GM18519 (cell line): ENCODE results near the gene PPP2R2B.
A peak's percentile ranks its signal among the peaks of the same experiment; 100 is the strongest.
"Not testable (repeated sequence)": the region's sequence is repeated elsewhere in the genome, so short reads cannot be mapped to it uniquely, and the experiment has no call there.

Experiments
- ATAC-seq: cut with Tn5 transposase; IDR thresholded peaks from one replicate; pipeline ENCODE4 v1.9.1; 2021; ENCODE audit warnings: mild to moderate bottlenecking, moderate library complexity; ENCODE audit not compliant: unreplicated experiment, low FRiP score

Gene PPP2R2B

DNA sequence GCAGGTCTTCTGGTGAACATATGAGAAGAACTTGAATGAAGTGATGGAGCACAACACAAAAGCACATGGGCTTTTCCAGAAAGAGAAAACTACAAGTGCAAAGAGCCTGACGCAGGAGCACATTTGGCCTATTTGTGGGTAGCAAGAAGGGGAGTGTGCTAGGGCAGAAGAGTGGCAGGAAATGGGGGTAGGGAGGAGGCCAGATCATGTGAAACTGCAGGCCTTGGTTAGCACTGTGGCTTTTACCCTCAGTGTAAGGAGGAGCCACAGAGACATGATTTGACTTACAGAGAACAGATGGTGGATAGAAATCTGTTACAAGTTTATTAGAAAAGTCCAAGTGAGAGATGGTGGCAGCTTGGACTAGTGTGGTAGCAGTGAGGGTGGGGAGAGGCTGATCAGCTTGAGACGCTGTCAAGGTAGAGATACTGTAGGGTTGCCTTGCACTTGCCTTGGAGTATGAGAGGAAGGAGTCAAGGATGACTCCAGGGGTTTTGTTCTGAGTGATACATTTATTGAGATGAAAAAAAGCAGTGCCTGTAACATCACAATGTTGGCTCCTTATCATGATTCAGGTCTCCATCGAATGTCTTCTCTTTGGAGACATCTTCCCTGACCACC, 126.7 kb downstream of the PPP2R2B start:
- peak; percentile 98 for ATAC-seq

DNA sequence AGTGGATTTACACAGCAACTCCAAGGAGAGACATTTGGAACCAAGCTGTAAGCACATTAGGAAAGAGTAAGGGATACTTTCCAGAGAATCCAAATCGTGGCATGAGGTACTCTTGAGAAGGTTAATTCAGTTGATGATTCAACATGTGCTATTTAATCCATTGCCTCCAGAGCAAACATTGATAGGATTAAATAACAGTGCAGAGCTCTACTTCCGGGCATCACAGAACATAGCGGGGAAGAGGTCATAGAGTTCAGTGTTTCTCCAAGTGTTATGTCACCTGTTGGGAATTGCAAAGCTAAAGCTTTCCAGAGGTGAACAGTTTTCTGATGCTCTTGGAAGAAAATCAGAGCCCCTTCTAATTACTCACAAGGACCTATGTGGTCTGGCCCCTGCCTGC, 127.5 kb downstream of the PPP2R2B start:
- no peak for ATAC-seq

DNA sequence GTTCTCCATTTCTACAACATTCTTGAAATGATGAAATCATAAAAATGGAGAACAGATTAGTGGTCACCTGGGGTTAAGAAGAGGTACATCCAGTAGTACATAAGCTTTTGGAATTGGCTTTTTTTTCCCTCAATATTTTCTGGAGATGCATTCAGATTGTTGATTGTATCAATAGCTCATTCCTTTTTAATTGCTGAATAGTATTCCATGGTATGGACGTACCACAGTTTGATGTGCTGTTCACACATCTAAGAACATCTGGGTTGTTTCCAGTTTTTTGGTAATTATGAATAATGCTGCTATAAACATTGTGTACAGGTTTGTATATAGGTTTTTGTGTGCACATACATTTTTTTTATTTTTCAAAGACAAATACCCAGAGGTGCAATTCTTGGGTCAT, 130.0 kb downstream of the PPP2R2B start:
- ATAC-seq = no peak

DNA sequence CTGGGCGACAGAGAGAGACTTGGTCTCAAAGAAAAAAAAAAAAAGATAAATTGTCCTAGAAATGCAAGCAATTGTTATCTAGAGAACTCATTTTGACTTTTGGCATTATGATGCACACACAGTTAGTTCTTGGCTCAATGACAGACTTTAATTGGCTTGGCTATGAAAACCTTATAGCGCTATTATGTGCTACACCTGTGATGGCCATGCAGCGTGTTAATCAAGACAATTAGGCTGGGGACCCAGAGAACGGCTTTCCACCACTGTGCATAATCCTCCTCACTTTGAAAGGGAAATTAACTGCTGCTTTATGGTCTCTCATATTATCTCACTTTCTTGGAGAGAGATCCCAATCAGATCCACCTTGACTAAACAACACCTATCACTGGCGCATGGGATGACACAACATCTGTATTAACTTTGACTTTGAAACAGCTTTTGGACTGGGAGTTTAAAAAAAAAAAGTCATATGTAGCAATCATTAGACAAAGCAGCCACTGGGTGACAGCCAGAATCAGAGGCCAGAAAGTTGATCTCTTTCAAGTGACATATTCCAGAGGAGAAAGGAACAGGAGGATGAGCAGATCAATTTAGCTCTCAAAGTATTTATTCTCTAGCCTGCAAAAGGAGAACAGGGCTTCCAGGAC, 132.5 kb downstream of the PPP2R2B start:
- no peak for ATAC-seq

DNA sequence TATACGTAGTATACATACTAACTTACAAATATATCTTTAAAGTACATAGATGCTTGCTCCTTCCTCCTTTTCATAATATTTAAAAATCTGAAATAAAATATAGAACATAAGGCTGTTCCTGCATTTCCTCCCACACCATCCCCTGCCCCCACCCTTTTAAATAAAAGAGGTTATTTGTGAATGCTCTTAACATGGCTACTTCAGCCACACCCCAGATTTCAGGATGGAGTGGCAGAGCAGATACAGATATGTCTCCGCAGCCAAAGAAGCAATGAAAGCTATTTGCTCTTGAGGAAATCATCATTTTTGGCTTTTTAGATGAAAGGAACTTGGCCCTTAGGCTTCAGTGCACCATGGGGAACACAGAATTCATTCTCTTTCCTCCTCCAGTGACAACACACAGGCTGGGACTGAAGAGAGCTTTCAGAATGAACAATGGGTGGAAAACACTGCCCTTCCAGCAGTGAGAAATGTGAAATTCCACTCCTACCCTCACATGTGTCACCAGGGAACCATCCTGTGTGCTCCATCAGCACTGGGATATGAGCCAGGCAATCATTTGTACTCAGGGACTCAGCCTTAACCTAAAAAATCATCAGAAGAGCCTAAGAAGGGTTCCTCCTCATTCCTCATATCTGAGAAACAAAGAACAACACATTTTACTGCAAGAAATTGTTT, 134.3 kb downstream of the PPP2R2B start:
- no peak for ATAC-seq

DNA sequence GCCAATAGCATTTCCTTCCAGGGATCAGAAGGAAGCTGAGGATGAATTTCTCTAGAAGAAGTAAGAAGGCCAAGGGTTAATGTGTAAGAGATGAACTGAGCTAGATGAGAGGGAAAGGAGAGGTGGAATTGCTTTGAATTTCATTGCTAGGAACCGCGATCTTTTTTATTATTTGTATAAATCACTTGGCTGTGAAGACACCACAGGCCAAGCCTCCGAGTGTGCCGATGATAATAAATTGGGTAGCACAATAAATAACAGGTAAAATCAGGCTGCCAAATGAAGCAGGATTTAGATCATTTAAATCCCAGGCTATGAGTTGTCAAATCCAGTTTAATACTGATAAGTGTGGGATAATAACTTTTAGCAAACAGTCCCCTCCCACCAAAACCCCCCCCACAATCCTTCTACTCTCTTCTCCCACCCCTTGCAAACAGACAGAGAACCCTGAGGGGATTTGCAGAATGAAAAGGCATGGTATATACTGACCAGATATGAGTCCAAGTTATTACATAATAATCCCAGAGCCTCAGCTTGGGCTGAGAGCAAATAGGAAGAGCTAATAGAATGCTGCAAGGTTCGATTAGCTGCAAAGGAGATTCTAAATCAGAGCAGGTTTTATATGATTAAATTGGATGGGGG, 143.5 kb downstream of the PPP2R2B start:
- ATAC-seq = no peak

DNA sequence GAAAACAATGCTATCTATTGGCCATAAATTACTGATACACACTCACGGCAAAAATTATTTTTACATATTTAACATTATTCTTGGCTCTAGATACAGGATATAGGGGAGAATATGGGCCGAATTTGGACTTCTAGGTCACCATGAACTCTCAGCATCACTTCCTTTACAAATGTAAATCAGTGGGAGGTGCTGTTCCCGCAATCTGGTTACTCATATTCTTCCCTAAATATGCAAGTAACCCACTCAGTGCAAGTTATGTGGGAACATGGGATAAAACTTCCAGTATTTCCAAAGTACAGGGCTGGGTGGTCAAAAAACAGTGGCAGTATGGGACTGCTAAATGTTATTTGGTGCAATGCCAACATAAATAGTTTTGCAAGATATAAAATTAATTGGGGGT, 145.6 kb downstream of the PPP2R2B start:
- no peak for ATAC-seq

DNA sequence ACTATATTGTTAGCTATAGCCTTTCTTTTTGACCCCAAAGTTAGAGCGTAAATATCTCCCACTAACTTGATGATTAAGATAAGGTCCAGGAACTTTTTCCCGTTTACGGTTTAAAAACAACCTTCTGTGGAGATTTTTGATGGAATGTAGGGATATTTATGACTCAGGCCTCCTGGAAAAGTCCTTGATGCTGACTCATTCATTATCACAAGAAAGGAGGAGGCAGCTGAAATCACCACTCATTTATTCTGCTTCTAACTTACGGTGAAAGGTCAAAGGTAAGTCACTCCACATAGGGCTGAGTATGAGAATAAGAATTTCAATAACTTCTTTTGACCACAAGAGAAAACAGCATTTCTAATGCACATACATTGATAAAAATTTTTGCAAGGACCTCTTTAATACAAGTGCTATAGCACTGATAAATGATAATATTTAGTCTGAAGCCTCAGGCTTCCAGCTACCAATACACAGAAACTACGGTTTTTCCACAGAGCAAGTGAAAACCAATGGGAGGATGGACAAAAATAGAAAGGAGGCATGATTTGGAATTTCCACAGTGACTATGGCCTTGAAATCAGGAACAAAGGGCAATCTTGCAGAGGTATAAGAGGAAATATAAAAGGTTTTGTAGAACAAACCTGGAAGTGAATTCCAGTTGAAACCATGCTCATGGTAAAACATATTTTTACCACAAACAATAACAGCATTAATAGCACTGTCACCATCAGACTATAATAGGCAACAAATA, 146.5 kb downstream of the PPP2R2B start:
- no peak for ATAC-seq

DNA sequence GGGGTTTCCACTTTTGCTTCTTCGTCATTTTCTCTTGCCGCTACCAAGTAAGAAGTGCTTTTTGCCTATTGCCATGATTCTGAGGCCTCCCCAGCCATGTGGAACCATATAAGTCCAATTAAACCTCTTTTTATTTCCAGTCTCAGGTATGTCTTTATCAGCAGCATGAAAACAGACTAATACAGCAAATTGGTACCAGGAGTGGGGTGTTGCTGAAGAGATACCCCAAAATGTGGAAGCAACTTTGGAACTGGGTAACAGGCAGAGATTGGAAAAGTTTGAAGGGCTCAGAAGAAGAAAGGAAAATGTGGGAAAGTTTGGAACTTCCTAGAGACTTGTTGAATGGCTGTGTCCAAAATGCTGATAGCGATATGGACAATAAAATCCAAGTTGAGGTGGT, 149.8 kb downstream of the PPP2R2B start:
- not testable (repeated sequence) for ATAC-seq

DNA sequence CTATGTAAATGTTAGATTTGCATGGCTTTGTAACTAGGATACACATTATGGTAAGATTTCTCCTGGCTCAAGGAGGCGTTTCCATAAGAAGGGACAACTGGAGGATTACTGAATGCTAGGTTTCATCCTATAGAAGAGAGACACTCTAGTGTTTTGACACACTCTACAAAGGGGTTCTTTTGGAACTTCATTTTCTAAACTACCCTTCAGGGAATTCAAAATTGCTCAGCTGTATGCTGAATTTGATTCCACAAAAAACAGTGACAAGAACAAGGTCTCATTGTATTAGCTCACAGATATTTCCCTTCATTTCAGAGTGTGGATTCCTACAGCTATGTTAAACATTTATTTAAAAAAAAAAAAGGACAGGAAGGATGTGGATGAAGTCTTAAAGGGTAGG, 151.7 kb downstream of the PPP2R2B start:
- ATAC-seq = no peak

DNA sequence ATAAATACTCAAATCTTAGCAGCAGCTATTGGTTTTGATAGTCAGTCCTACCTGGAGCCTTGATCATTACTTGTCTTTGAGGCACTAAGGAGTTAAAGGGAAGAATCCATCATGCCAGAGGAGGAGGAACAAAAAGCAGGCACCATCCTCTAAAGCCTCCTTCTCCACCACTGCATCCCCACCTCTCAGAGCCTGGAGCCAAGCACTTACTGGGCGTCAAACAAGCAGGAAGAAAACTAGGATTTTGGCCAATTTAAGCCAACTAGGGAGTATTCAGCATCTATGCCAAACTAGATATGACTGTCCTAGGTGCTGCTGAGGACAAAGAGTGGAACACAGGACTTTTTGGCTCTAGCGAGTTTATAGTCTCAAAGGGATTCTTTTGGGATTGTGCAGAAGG, 152.5 kb downstream of the PPP2R2B start:
- ATAC-seq = no peak

DNA sequence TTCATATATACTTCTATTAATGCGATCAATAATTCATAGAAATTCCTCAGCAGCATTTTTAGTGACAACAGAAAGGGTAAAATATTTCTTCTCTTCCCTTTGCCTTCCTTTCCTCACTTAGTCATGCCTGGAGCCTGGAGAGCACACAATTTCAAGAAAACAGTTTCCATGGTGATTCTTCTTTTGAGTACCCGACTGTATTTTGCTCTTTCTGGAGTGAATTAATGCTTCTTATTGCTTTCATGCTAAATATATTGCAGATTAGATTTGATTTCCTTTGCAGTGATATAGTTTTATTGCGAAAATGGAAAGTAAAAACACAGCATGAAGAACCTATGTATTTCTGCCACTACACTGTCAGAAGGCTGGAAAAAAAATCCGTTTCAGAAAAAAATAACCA, 153.5 kb downstream of the PPP2R2B start:
- no peak for ATAC-seq

DNA sequence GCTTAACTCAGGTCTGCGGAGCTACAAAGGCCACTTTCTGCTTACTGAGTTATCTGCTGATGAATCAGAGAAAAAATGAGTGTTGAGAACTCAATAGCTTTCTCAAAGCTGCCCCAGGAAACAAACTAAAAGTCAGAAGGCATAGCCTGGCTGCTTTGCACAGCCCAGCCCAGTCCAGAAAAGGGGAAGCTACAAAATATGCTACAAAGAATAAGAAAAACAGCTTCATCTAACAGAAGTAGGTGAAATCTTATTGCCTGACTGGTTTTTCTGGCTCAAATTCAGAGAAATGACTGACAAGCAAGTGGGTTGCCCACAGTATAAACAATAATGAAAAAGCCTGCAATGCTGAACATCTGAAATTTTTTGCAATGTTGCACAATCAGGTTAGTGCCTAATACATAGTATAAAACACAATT, 156.2 kb downstream of the PPP2R2B start:
- ATAC-seq = no peak

DNA sequence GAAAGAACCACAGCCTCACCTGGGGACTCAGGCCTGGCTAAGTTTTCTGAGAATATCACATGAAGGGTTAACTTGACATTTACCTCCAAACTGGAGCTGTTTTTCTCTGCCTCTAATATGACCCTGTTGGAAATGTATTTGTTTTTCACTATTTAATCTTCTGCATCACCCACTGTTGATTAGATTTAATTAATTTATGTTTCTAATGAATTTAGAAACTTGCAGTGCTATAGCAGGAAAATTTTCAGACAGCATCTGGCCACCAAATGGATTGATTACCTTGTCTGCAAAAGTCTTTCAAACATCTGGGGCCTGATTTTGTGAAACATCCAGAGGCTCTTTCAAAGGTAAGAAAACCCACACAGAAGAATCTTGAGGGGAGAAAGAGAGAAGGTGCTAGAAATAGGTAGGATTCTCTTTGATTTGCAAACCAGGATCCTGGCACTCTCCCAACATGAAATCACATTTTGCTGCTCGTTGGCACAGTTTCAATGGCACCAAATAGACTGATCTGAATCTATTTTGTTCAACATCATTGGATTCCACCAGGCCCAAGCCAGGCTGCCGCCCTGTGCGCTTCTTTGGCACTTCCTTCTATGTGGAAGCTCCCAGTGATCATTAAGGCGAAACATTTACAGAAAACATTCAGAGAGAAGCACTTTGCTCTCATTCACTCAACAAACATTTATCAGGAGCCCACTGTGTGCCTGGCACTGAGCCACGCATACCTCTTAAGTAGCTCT, 157.3 kb downstream of the PPP2R2B start:
- ATAC-seq = no peak

DNA sequence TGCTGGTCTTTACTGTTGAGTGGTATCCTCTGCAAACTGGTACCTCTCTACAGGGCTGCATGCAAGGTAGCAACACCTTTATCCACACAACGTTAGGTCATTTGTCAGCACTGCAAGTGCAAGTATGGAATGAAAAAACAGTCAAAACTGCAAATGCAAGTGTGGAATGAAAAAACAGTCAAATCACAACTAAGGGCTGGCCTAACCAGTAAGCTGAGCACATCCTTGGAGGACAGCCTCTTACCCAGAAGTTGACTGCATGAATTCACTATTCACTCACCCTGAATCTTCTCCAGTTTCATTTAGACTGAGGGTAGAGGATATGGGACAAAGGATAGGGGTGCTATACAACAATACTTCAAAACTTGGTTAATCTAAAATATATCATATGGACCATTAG, 158.4 kb downstream of the PPP2R2B start:
- no peak for ATAC-seq

DNA sequence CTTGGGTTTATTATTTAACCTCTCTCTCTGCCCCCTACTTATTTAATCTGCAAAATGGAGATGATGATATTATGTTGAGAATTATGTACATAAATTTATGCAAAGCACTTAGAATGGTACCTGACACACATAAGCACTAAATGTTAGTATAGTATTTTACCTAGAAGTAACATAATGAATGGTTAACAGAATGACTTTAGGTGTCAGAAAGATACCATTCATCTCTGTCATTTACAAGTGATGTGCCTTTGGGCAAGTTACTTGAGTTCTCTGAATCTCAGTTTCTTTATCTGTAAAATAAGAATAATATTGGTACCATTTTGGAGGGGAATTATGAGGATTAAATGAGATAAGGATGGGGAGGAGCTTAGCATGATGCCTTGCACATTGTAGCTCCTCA, 159.4 kb downstream of the PPP2R2B start:
- no peak for ATAC-seq

DNA sequence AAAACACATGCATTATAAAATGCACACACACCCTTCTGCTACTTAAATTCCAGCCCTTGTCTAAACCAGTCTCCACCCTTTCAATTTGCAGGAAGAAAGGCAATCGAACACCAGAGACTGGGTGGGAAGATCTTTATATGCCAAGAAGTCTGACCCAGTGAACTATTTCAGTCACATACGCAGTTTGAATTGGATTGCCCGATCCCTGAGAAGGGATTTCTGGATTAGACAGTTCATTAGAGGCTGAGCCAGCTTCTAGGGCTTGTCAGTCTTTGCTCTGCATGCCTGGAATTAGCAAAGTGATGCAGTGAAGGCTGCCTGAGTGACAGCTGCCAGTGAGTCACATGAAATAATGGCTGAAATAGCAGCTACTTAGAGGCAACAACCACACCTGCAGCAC, 159.9 kb downstream of the PPP2R2B start:
- ATAC-seq = no peak

DNA sequence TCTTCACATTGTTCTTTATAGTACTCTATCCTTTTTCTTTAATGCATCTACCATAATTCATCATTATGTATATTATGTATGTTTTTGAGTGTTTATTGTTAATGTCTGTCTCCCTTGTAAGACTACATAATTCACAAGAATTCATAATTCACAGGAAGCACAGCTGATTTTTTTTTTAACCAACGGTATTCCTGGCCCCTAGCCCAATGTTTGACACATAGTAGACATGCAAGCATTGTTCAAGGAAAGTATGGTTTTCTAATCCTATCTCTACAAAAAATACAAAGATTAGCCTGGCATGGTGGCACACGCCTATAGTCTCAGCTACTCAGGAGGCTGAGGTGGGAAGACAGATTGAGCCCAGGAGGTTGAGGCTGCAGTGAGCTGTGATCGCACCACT, 160.6 kb downstream of the PPP2R2B start:
- ATAC-seq = no peak

DNA sequence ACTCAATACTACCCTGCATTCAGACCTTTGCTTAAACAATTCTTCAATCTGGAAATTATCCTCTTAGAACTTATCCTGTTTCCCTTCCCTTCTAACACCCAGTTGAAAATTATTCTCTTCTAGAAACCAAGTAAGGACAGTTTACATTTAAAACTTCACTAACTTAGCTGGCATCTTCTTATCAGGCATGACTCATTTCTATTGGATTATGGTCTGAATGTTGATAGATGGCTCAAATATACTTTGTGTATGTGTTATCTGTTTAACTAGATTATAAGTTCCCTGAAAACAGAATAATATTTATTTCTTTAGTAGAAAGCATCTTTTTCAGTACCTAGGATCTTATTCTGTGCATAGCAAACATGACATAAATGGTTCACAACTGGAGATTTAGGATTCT, 161.9 kb downstream of the PPP2R2B start:
- no peak for ATAC-seq

DNA sequence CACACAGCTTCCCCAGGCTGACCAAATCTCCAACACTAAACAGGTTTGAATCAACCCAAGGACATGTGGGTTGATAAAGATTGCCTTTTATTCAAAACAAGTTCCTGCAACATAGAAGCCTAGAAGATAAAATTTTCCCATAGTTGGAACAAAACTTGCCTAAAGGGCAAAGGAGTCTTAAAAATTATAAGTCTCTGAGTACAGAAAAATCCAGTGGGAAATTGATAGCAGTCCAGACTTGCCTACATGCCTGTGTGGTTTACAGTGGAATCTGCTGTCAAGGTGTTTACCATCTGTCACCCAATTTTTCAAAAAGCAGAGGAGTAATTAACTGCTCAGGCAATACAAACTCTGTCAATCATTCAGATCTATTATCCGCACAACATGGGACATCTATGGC, 168.2 kb downstream of the PPP2R2B start:
- ATAC-seq = no peak
